A673 (cell line): ENCODE measurements around the gene ACOT7.

Source experiments
- EZH2 ChIP-seq: fragments of 200-600 bp; sonication (generic); IDR thresholded peaks from 2 replicates; pipeline ENCODE4 v1.6.1; 2017; ENCODE audit warnings: borderline replicate concordance, low read depth, mild to moderate bottlenecking, mixed read lengths, antibody characterized with exemption, low read length; ENCODE audit not compliant: poor library complexity, severe bottlenecking
- TF ChIP-seq, protein P1 (sequence below): fragments of 300-800, 200-600 bp; sonication (generic); conservative IDR thresholded peaks from 2 replicates; pipeline ENCODE4 v1.5.1; 2017; ENCODE audit warnings: low read depth, mild to moderate bottlenecking, antibody characterized with exemption, low read length, moderate library complexity, mixed read lengths

DNA sequence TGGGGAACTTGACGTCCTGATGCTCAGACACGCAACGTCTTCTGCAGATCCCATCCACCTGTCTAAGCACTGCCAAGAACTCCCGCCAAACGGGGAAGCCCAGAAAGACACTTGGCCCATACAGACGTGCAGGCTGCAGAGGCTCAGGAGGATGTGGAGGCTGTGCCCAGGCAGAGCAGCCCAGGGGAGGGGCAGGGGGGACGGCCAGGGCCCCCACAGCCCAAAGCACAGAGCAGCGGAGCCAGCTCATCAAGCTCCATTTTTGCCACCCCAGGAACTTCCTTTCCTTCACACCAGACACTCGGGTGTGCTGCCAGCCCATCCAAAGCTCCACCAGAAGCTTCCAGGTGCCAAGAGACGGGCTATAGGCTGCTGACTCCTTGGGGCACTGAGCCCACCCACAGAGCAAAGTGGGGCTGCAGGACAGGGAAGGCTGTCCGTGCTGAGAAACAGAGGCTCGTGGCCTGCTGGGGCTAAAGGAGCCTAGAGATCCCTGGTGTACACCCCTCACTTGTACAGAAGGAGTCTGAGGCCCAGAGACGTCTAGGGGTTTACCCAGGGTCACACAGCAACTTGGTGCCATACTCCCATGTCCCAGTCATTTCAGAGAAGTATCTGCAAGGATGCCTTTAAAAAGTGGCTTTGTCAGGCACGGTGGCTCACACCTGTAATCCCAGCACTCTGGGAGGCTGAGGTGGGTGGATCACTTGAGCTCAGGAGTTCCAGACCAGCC lies 59.1 kb downstream of the ACOT7 start:
- TF ChIP-seq, protein P1, sequence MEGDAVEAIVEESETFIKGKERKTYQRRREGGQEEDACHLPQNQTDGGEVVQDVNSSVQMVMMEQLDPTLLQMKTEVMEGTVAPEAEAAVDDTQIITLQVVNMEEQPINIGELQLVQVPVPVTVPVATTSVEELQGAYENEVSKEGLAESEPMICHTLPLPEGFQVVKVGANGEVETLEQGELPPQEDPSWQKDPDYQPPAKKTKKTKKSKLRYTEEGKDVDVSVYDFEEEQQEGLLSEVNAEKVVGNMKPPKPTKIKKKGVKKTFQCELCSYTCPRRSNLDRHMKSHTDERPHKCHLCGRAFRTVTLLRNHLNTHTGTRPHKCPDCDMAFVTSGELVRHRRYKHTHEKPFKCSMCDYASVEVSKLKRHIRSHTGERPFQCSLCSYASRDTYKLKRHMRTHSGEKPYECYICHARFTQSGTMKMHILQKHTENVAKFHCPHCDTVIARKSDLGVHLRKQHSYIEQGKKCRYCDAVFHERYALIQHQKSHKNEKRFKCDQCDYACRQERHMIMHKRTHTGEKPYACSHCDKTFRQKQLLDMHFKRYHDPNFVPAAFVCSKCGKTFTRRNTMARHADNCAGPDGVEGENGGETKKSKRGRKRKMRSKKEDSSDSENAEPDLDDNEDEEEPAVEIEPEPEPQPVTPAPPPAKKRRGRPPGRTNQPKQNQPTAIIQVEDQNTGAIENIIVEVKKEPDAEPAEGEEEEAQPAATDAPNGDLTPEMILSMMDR: no peak
- TF ChIP-seq EZH2: no peak
